HepG2 (cell line): ENCODE results near the gene PTPN18. TPM values are rescaled to one million over a fixed set of nuclear protein-coding genes. Genes with fewer than 3 reads are reported as not detected.
A peak's percentile ranks its signal among the peaks of the same experiment; 100 is the strongest.

Experiments
- ARHGAP35 ChIP-seq: sonication (generic); formaldehyde crosslinking; IDR thresholded peaks from 2 replicates; pipeline ENCODE4 v1.9.0; 2022; ENCODE audit warnings: mild to moderate bottlenecking, inconsistent platforms, moderate library complexity, missing genetic modification reagents, borderline replicate concordance
- ATAD3A ChIP-seq: sonication (generic); formaldehyde crosslinking; IDR thresholded peaks from 2 replicates; pipeline ENCODE4 v1.4.0; 2020; ENCODE audit warnings: missing genetic modification reagents
- ATF1 ChIP-seq: IDR thresholded peaks from 2 replicates; pipeline ENCODE4 v1.6.1; 2016; ENCODE audit warnings: mild to moderate bottlenecking, control low read depth
- ATF7 ChIP-seq, 2 experiments: fragments of 450-650 bp in 1 of 2; sonication (generic) in 1 of 2; formaldehyde crosslinking in 1 of 2; IDR thresholded peaks; 2 replicates each; pipeline versions ENCODE4 v1.4.0 to v1.6.1; 2016 to 2020; ENCODE audit warnings: antibody characterized with exemption in 1 of 2, mild to moderate bottlenecking in 1 of 2, missing genetic modification reagents in 1 of 2
- CENPX ChIP-seq: sonication (generic); formaldehyde crosslinking; IDR thresholded peaks from 2 replicates; pipeline ENCODE4 v1.9.0; 2021; ENCODE audit warnings: mild to moderate bottlenecking, missing genetic modification reagents, moderate library complexity
- FOSL2 ChIP-seq: sonication (generic); formaldehyde crosslinking; IDR thresholded peaks from 2 replicates; pipeline ENCODE4 v1.4.0; 2020; ENCODE audit warnings: missing genetic modification reagents
- HNF1B ChIP-seq: sonication (generic); formaldehyde crosslinking; IDR thresholded peaks from 2 replicates; pipeline ENCODE4 v1.5.1; 2020; ENCODE audit warnings: mild to moderate bottlenecking, moderate library complexity, missing genetic modification reagents
- LRRFIP1 ChIP-seq: sonication (generic); formaldehyde crosslinking; conservative IDR thresholded peaks from 2 replicates; pipeline ENCODE4 v1.4.0; 2020; ENCODE audit warnings: missing genetic modification reagents
- MAZ ChIP-seq, 2 experiments: sonication (generic) in 1 of 2; formaldehyde crosslinking in 1 of 2; IDR thresholded peaks; 2 replicates each; pipeline versions ENCODE4 v1.5.0 to v1.6.1; 2012 to 2020; ENCODE audit warnings: low read depth in 2 of 2, mild to moderate bottlenecking in 2 of 2, borderline replicate concordance in 1 of 2, improper control_type of control experiment in 1 of 2, low read length in 1 of 2, missing genetic modification reagents in 1 of 2, moderate library complexity in 1 of 2
- MIXL1 ChIP-seq: IDR thresholded peaks from 2 replicates; pipeline ENCODE4 v1.6.1; 2016
- RBM39 ChIP-seq: fragments of 200-400 bp; formaldehyde crosslinking; IDR thresholded peaks from one replicate; pipeline ENCODE4 v1.6.1; 2018; ENCODE audit warnings: antibody characterized with exemption, mild to moderate bottlenecking, low read depth, low read length; ENCODE audit not compliant: poor library complexity, severe bottlenecking
- RFX5 ChIP-seq: IDR thresholded peaks from 2 replicates; pipeline ENCODE4 v1.6.1; 2011; ENCODE audit warnings: low read depth, low read length, improper control_type of control experiment
- SNAI1 ChIP-seq: sonication (generic); formaldehyde crosslinking; IDR thresholded peaks from 2 replicates; pipeline ENCODE4 v1.5.0; 2020; ENCODE audit warnings: mild to moderate bottlenecking, missing genetic modification reagents, borderline replicate concordance
- ZBTB2 ChIP-seq: sonication (generic); formaldehyde crosslinking; IDR thresholded peaks from 2 replicates; pipeline ENCODE4 v1.8.0; 2022; ENCODE audit warnings: low read depth, missing genetic modification reagents
- ZFP82 ChIP-seq: sonication (generic); formaldehyde crosslinking; IDR thresholded peaks from 2 replicates; pipeline ENCODE4 v1.5.1; 2020; ENCODE audit warnings: mild to moderate bottlenecking, missing genetic modification reagents, borderline replicate concordance
- ZNF224 ChIP-seq: sonication (generic); formaldehyde crosslinking; IDR thresholded peaks from 2 replicates; pipeline ENCODE4 v1.5.0; 2020; ENCODE audit warnings: mild to moderate bottlenecking, missing genetic modification reagents
- ZNF230 ChIP-seq: sonication (generic); formaldehyde crosslinking; IDR thresholded peaks from 2 replicates; pipeline ENCODE4 v1.4.0; 2020; ENCODE audit warnings: mild to moderate bottlenecking, missing genetic modification reagents
- ZNF430 ChIP-seq: sonication (generic); formaldehyde crosslinking; IDR thresholded peaks from 2 replicates; pipeline ENCODE4 v1.9.0; 2021; ENCODE audit warnings: mild to moderate bottlenecking, missing genetic modification reagents
- ZNF687 ChIP-seq: sonication (generic); formaldehyde crosslinking; IDR thresholded peaks from 2 replicates; pipeline ENCODE4 v1.5.1; 2020; ENCODE audit warnings: mild to moderate bottlenecking, missing genetic modification reagents, moderate library complexity
- ZNF761 ChIP-seq: sonication (generic); formaldehyde crosslinking; conservative IDR thresholded peaks from 2 replicates; pipeline ENCODE4 v1.4.0; 2020; ENCODE audit warnings: mild to moderate bottlenecking, missing genetic modification reagents
- polyA plus RNA-seq, 8 experiments: library from polyadenylated mRNA; depleted of rRNA in 3 of 8; stranded (reverse) in 7 of 8; unstranded in 1 of 8; fragments of >200 nt; fragmentation: Illumina TruSeq in 4 of 8; extraction: Trizol in 4 of 8; gene quantifications; 2 replicates each; pipeline versions ENCODE4 v1.2.1 to v1.2.3, GENCODE V29; 2011 to 2016; ENCODE audit warnings: low read depth in 4 of 8, missing spikeins in 1 of 8, mixed read lengths in 1 of 8; ENCODE audit not compliant: insufficient read depth in 1 of 8
- total RNA-seq, 5 experiments: library from RNA; depleted of rRNA; stranded (reverse); fragments of >200 nt; fragmentation: Illumina TruSeq; extraction: Trizol; gene quantifications; 2 replicates each; pipeline ENCODE4 v1.2.3, GENCODE V29; 2016; ENCODE audit warnings: low read depth in 1 of 5

Gene PTPN18
- total and polyA plus RNA-seq, 2 of the 13 experiments (the other 11 are each of a cell fraction or from before 2014, with no cell fraction given) = 14.8 to 39.6 TPM

- TF ChIP-seq ZNF687 (CRISPR knock-in tag) = peak; percentile 67; the same call in 1 of the 2 replicates
- no peak for TF ChIP-seq MAZ (IDR thresholded peaks at IDR 0.05; ENCODE audit: borderline replicate concordance, low read depth, low read length)
- no peak; the same call in none of the 2 replicates for TF ChIP-seq MAZ (CRISPR knock-in tag; IDR thresholded peaks at IDR 0.05; ENCODE audit: low read depth)
- no peak for TF ChIP-seq ZNF430
- TF ChIP-seq ZBTB2 (CRISPR knock-in tag) = peak; percentile 6; the same call in 1 of the 2 replicates
- TF ChIP-seq SNAI1 (CRISPR knock-in tag) = no peak
- 0 out of 2 replicates have a peak, but pooled peaks have one; percentile 65 for TF ChIP-seq ATF1 (CRISPR knock-in tag)
- no peak for TF ChIP-seq ZNF761 (CRISPR knock-in tag)
- TF ChIP-seq FOSL2 (CRISPR knock-in tag) = no peak
- TF ChIP-seq RFX5 = no peak
- no peak for TF ChIP-seq ATF7 (IDR thresholded peaks at IDR 0.05)
- no peak for TF ChIP-seq ATF7 (CRISPR knock-in tag; IDR thresholded peaks at IDR 0.05)
- TF ChIP-seq MIXL1 (CRISPR knock-in tag) = peak; percentile 20; the same call in 1 of the 2 replicates
- no peak for TF ChIP-seq RBM39
- no peak for TF ChIP-seq ZNF230
- peak; percentile 30 for TF ChIP-seq HNF1B (CRISPR knock-in tag)
- TF ChIP-seq LRRFIP1 (CRISPR knock-in tag) = no peak
- no peak for TF ChIP-seq ATAD3A (CRISPR knock-in tag)
- TF ChIP-seq ARHGAP35 (CRISPR knock-in tag) = no peak
- no peak; the same call in 1 of the 2 replicates for TF ChIP-seq ZNF224 (CRISPR knock-in tag)
- TF ChIP-seq CENPX (CRISPR knock-in tag) = no peak
- TF ChIP-seq ZFP82 (CRISPR knock-in tag) = no peak
These were observed 13.8 kb upstream of the PTPN18 start (continued) for GRCh38 chr2:130342020-130342532.
